Measurements from ENCODE around the gene SLC7A7.
"Not testable (repeated sequence)": the region's sequence is repeated elsewhere in the genome, so short reads cannot be mapped to it uniquely, and the experiment has no call there.

GRCh38 chr14:22725374-22725773, 89.9 kb downstream of the SLC7A7 start:
- TF ChIP-seq CTCF, EP300 (IDR thresholded peaks at IDR 0.05): not testable (repeated sequence)
